ENCODE measurements around the gene RAB29. TPM values are rescaled to one million over a fixed set of nuclear protein-coding genes. Genes with fewer than 3 reads are reported as not detected.

The RAB29 gene
- total and polyA plus RNA-seq, 7 donors: 5.3 to 20.5 (median 5.9) TPM

DNA sequence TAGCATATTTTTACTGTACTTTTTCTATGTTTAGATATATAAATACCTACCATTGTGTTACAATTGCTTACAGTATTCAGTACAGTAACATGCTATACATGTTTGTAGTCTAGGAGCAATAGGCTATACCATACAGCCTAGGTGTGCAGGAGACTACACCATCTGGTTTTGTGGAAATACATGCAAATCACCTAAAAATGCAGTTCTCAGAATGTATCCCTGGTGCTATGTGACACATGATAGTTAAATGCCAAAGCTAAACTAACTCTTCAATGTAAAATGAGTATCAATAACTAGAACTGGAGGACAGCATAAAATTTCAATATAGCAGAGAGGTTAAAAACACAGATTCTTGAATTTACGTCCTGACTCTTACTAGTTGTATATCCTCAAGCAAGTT lies 40.1 kb downstream of the RAB29 start:
- Histone ChIP-seq H3K36me3 (ENCODE audit: insufficient read depth in 1 of 2, low read depth in 1 of 2) (peaks cover 0 to 12% of the 10 kb centered on the region in 2 donors), H3K4me3 (no peak overlapping the region), H3K9me3 (no peaks in the 10 kb centered on the region), H3K4me1 (no peaks in the 10 kb centered on the region), H3K27me3 (ENCODE audit: insufficient read depth in 3 of 3, low read length in 2 of 3) (no peaks in the 10 kb centered on the region), H3K27ac (no peak overlapping the region)
- WGBS, 3 donors: 81 to 88% (median 84%) methylated on average over 1 of the region's 1 CpG
- TF ChIP-seq, protein P1, sequence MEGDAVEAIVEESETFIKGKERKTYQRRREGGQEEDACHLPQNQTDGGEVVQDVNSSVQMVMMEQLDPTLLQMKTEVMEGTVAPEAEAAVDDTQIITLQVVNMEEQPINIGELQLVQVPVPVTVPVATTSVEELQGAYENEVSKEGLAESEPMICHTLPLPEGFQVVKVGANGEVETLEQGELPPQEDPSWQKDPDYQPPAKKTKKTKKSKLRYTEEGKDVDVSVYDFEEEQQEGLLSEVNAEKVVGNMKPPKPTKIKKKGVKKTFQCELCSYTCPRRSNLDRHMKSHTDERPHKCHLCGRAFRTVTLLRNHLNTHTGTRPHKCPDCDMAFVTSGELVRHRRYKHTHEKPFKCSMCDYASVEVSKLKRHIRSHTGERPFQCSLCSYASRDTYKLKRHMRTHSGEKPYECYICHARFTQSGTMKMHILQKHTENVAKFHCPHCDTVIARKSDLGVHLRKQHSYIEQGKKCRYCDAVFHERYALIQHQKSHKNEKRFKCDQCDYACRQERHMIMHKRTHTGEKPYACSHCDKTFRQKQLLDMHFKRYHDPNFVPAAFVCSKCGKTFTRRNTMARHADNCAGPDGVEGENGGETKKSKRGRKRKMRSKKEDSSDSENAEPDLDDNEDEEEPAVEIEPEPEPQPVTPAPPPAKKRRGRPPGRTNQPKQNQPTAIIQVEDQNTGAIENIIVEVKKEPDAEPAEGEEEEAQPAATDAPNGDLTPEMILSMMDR (IDR thresholded peaks at IDR 0.05): no peak
- no peak for ATAC-seq
- intact Hi-C loops (cut with DNase I): no loop called here
- DNase-seq: no peak

DNA sequence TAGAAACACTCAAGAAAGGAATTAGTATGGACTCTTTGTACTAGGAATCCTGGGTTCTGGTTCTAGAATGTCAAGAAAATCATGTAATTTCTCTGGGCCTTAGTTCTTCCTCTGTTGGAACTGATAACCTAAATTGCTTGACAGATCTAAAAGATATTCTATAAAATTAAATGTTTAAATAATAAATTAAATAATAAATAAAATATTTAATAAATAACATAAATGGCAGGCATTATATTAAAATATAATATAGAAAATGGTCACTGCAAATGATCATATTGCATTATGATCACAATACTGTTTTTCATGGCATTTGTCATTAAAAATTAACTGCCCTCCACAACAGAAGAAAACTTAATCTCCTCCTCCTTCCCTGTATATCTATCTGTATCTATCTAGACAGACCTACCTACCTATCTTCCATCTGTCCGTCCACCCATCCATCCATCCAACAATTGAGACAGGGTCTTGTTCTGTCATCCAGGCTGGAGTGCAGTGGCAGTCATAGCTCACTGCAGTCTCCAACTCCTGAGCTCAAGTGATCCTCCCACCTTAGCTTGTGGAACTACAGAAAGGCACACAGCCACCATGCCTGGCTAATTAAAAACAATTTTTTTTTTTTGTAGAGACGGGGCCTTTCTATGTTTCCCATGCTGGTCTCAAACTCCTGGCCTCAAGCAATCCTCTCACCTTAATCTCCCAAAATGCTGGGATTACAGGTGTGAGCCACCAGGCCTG lies 41.7 kb downstream of the RAB29 start:
- Histone ChIP-seq H3K9me3 (no peaks in the 10 kb centered on the region), H3K36me3 (ENCODE audit: insufficient read depth in 1 of 2, low read depth in 1 of 2) (peaks cover 0 to 19% of the 10 kb centered on the region in 2 donors), H3K4me1 (peaks cover 2% of the 10 kb centered on the region), H3K27ac (no peak overlapping the region), H3K27me3 (ENCODE audit: insufficient read depth in 3 of 3, low read length in 2 of 3) (no peaks in the 10 kb centered on the region), H3K4me3 (no peak overlapping the region)
- no peak for DNase-seq
- 83 to 86% (median 84%) methylated on average over 2 of the region's 2 CpGs for WGBS, 3 donors
- intact Hi-C loops (cut with DNase I): no loop called here
- ATAC-seq: peak in 1 of 4 donors; percentile 29
- TF ChIP-seq, protein P1 (IDR thresholded peaks at IDR 0.05): no peak

DNA sequence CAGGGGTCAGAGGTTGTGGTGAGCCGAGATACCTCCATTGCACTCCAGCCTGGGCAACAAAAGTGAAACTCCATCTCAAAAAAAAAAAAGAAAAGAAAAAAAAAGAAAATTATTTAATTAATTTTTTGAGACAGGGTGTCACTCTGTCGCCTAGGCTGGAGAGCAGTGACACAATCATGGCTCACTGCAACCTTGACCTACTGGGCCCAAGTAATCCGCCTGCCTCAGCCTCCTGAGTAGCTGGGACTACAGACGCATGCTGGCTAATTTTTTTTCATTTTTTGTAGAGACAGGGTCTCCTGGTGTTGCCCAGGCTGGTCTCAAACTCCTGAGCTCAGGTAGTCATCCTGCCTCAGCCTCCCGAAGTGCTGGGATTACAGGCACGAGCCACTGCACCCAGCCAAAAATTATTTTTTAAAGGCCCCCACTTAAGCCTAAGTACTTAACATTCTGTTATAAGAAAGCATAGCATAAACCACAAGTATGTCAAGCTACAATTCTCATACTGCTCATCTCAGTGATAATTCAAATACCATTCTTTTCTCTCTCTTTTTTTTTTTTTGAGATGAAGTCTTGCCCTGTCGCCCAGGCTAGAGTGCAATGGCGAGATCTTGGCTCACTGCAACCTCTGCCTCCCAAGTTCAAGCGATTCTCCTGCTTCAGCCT lies 45.2 kb downstream of the RAB29 start:
- H3K9me3 ChIP-seq: no peaks in the 10 kb centered on the region
- TF ChIP-seq, protein P1 (IDR thresholded peaks at IDR 0.05): no peak
- WGBS, 3 donors: 93 to 96% (median 94%) methylated on average over 9 of the region's 9 CpGs
- no peak overlapping the region for H3K4me3 ChIP-seq
- no peak for DNase-seq
- H3K27me3 ChIP-seq (ENCODE audit: insufficient read depth in 3 of 3, low read length in 2 of 3): no peaks in the 10 kb centered on the region
- intact Hi-C loops (cut with DNase I): no loop called here
- H3K4me1 ChIP-seq: peaks cover 3% of the 10 kb centered on the region
- peak in 2 of 4 donors; percentile 32 to 54 for ATAC-seq
- H3K36me3 ChIP-seq (ENCODE audit: insufficient read depth in 1 of 2, low read depth in 1 of 2): peaks cover 0 to 43% of the 10 kb centered on the region in 2 donors
- no peak overlapping the region for H3K27ac ChIP-seq

DNA sequence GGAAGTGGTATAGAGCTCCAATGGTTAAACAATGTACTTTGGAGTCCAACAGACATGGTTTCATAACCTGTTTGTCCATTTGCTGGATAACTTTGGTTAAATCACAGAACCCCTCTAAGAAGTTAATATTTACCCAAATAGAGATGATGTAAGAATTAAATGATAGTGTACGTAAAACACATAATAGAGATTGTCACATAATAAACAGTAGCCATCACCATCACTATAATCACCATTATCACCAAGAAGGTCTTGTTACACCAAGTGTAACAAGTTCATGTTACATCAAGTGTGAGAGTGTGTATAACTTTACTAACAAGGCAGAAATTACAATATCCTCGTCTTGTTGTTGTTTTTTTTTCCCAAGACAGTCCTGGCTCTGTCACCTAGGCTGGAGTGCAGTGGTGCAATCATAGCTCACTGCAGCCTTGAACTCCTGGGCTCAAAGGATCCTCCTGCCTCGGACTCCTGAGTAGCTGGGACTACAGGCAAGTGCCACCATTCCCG lies 48.6 kb downstream of the RAB29 start:
- intact Hi-C loops (cut with DNase I): no loop called here
- Histone ChIP-seq H3K36me3 (ENCODE audit: insufficient read depth in 1 of 2, low read depth in 1 of 2) (peaks cover 0 to 76% of the 10 kb centered on the region in 2 donors), H3K4me3 (no peak overlapping the region), H3K4me1 (peaks cover 3% of the 10 kb centered on the region), H3K27me3 (ENCODE audit: insufficient read depth in 3 of 3, low read length in 2 of 3) (no peaks in the 10 kb centered on the region), H3K9me3 (no peaks in the 10 kb centered on the region), H3K27ac (no peak overlapping the region)
- TF ChIP-seq, protein P1 (IDR thresholded peaks at IDR 0.05): no peak
- no peak for DNase-seq
- ATAC-seq: no peak
- 77 to 82% (median 77%) methylated on average over 4 of the region's 4 CpGs for WGBS, 3 donors
